WTC11 (cell line): Measurements from ENCODE around the gene MUC20. TPM values are rescaled to one million over a fixed set of nuclear protein-coding genes. Genes with fewer than 3 reads are reported as not detected.
"Not testable (repeated sequence)": the region's sequence is repeated elsewhere in the genome, so short reads cannot be mapped to it uniquely, and the experiment has no call there.

Experiments used
- ATAC-seq: fragments of 200-7000 bp; cut with Tn5 transposase; 2 replicates; pipeline ENCODE4 v1.10.0; 2021; ENCODE audit warnings: mild to moderate bottlenecking, moderate library complexity
- CTCF ChIA-PET: fragments of 300-600 bp; sonication (Branson Sonifier 250); formaldehyde crosslinking; loops from one replicate; lab custom pipeline; 2021; ENCODE audit warnings: antibody characterized with exemption; lab: Charles Lee
- POLR2A ChIA-PET: fragments of 350-600 bp; sonication (Branson Sonifier 250); formaldehyde crosslinking; loops from one replicate; lab custom pipeline; 2021; ENCODE audit warnings: antibody characterized with exemption; lab: Charles Lee
- DNase-seq: peaks from one replicate; pipeline ENCODE4 v3.0.0; 2021; ENCODE audit warnings: low spot score
- H3K27ac Mint-ChIP-seq: 2 replicates; pipeline ENCODE4 v1.8.0; 2021; ENCODE audit warnings: mixed read lengths
- H3K27me3 Mint-ChIP-seq: 2 replicates; pipeline ENCODE4 v1.8.0; 2021; ENCODE audit warnings: low read depth, mild to moderate bottlenecking, moderate library complexity, mixed read lengths
- H3K36me3 Mint-ChIP-seq: 2 replicates; pipeline ENCODE4 v1.8.0; 2021; ENCODE audit warnings: mixed read lengths
- H3K4me1 Mint-ChIP-seq: 2 replicates; pipeline ENCODE4 v1.8.0; 2022; ENCODE audit warnings: mixed read lengths
- H3K4me3 Mint-ChIP-seq: 2 replicates; pipeline ENCODE4 v1.8.0; 2021; ENCODE audit warnings: mild to moderate bottlenecking, moderate library complexity, mixed read lengths
- H3K9me3 Mint-ChIP-seq: 2 replicates; pipeline ENCODE4 v1.8.0; 2021; ENCODE audit warnings: mixed read lengths
- AFF4 ChIP-seq: sonication (generic); formaldehyde crosslinking; IDR thresholded peaks from 2 replicates; pipeline ENCODE4 v1.8.1; 2023; ENCODE audit warnings: mild to moderate bottlenecking, missing genetic modification reagents, borderline replicate concordance
- ATF2 ChIP-seq: sonication (generic); formaldehyde crosslinking; IDR thresholded peaks from 2 replicates; pipeline ENCODE4 v1.8.1; 2022; ENCODE audit warnings: low read depth, missing genetic modification reagents, borderline replicate concordance
- CREB1 ChIP-seq: sonication (generic); formaldehyde crosslinking; IDR thresholded peaks from 2 replicates; pipeline ENCODE4 v1.8.0; 2023; ENCODE audit warnings: mild to moderate bottlenecking, missing genetic modification reagents
- ESRRA ChIP-seq: sonication (generic); formaldehyde crosslinking; IDR thresholded peaks from 2 replicates; pipeline ENCODE4 v1.8.1; 2022; ENCODE audit warnings: mild to moderate bottlenecking, missing genetic modification reagents, borderline replicate concordance
- FOXJ3 ChIP-seq: sonication (generic); formaldehyde crosslinking; IDR thresholded peaks from 2 replicates; pipeline ENCODE4 v1.9.0; 2021; ENCODE audit warnings: missing genetic modification reagents, mild to moderate bottlenecking, borderline replicate concordance
- FOXP4 ChIP-seq: sonication (generic); formaldehyde crosslinking; IDR thresholded peaks from 2 replicates; pipeline ENCODE4 v1.8.0; 2022; ENCODE audit warnings: mild to moderate bottlenecking, missing genetic modification reagents
- HMGXB4 ChIP-seq: sonication (generic); formaldehyde crosslinking; IDR thresholded peaks from 2 replicates; pipeline ENCODE4 v1.8.1; 2023; ENCODE audit warnings: mild to moderate bottlenecking, moderate library complexity, missing genetic modification reagents
- NR3C1 ChIP-seq: sonication (generic); formaldehyde crosslinking; conservative IDR thresholded peaks from 2 replicates; pipeline ENCODE4 v1.8.1; 2023; ENCODE audit warnings: low read depth, mild to moderate bottlenecking, missing genetic modification reagents
- PRRX2 ChIP-seq: fragments of 250-450 bp; sonication (Bioruptor Pico); IDR thresholded peaks from 2 replicates; pipeline ENCODE4 v1.8.0; 2021; ENCODE audit warnings: mild to moderate bottlenecking
- RELA ChIP-seq: sonication (generic); formaldehyde crosslinking; IDR thresholded peaks from 2 replicates; pipeline ENCODE4 v1.8.1; 2022; ENCODE audit warnings: missing genetic modification reagents, mild to moderate bottlenecking, borderline replicate concordance
- TEAD1 ChIP-seq: sonication (generic); formaldehyde crosslinking; IDR thresholded peaks from 2 replicates; pipeline ENCODE4 v1.8.0; 2022; ENCODE audit warnings: mild to moderate bottlenecking, missing genetic modification reagents
- ZBTB43 ChIP-seq: sonication (generic); formaldehyde crosslinking; IDR thresholded peaks from 2 replicates; pipeline ENCODE4 v1.8.1; 2023; ENCODE audit warnings: mild to moderate bottlenecking, missing genetic modification reagents
- ZNF281 ChIP-seq: sonication (generic); formaldehyde crosslinking; IDR thresholded peaks from 2 replicates; pipeline ENCODE4 v1.8.0; 2023; ENCODE audit warnings: mild to moderate bottlenecking, missing genetic modification reagents
- total RNA-seq: library from RNA; stranded (reverse); gene quantifications from 3 replicates; pipeline ENCODE4 v1.2.3, GENCODE V29; 2021

The MUC20 gene
- total RNA-seq, 1 experiment from 2014 or later: 0.77 TPM

- no peak for TF ChIP-seq AFF4 (CRISPR knock-in tag)
- no peak for TF ChIP-seq FOXP4 (CRISPR knock-in tag)
- TF ChIP-seq, all 79 proteins: peak for 0
Observed at GRCh38 chr3:195735036-195735695, 14.4 kb downstream of the MUC20 start (continued).

GRCh38 chr3:195736866-195737490 lies 16.2 kb downstream of the MUC20 start:
- POLR2A ChIA-PET: no interaction called here
- H3K4me1 Mint-ChIP-seq: no peaks in the 10 kb centered on the region
- peaks cover 5% of the 10 kb centered on the region for H3K9me3 Mint-ChIP-seq
- TF ChIP-seq ESRRA (CRISPR knock-in tag) (no peak), RELA (CRISPR knock-in tag) (no peak), FOXJ3 (CRISPR knock-in tag) (no peak), HMGXB4 (CRISPR knock-in tag) (no peak), CREB1 (CRISPR knock-in tag) (no peak)
- H3K36me3 Mint-ChIP-seq: no peaks in the 10 kb centered on the region
- no peak overlapping the region for H3K4me3 Mint-ChIP-seq
- H3K27ac Mint-ChIP-seq: no peak overlapping the region
- CTCF ChIA-PET: interaction anchor here (1.3 kb wide), 1 partner anchor 114 kb away, joined by 4 read pairs; no protein-coding TSS in a partner anchor
- H3K27me3 Mint-ChIP-seq: no peaks in the 10 kb centered on the region; the same call in 1 of the 2 replicates
- DNase-seq (no peak), ATAC-seq (no peak)

- POLR2A ChIA-PET, H3K36me3 Mint-ChIP-seq, H3K4me1 Mint-ChIP-seq, H3K4me3 Mint-ChIP-seq, ATAC-seq, H3K27me3 Mint-ChIP-seq, DNase-seq, H3K27ac Mint-ChIP-seq, H3K9me3 Mint-ChIP-seq, CTCF ChIA-PET: not testable (repeated sequence)
Observed at GRCh38 chr3:195737782-195738181, 17.0 kb downstream of the MUC20 start.

GRCh38 chr3:195738274-195739044 lies 17.7 kb downstream of the MUC20 start:
- no peak for ATAC-seq
- no peak overlapping the region for H3K4me3 Mint-ChIP-seq
- ChIA-PET CTCF (interaction anchor here (0.5 to 1.7 kb wide), 6 partner anchors 9 to 989 kb away, joined by 3 to 9 read pairs (median 3); no protein-coding TSS in a partner anchor), POLR2A (no interaction called here)
- H3K27ac Mint-ChIP-seq: no peak overlapping the region
- no peaks in the 10 kb centered on the region; the same call in 1 of the 2 replicates for H3K27me3 Mint-ChIP-seq
- no peaks in the 10 kb centered on the region for H3K36me3 Mint-ChIP-seq
- DNase-seq: no peak
- H3K4me1 Mint-ChIP-seq: no peaks in the 10 kb centered on the region
- peaks cover 5% of the 10 kb centered on the region for H3K9me3 Mint-ChIP-seq
- no peak for TF ChIP-seq PRRX2
- TF ChIP-seq ATF2: no peak
- no peak for TF ChIP-seq TEAD1 (CRISPR knock-in tag)
- TF ChIP-seq ZNF281: no peak
- no peak for TF ChIP-seq NR3C1 (CRISPR knock-in tag)
- TF ChIP-seq ZBTB43: no peak
